Measurements from ENCODE around the gene TRIM15. TPM values are rescaled to one million over a fixed set of nuclear protein-coding genes. Genes with fewer than 3 reads are reported as not detected.

TRIM15 gene
- total and polyA plus RNA-seq, 2 donors (not counting 3 experiments of a cell fraction or from before 2014, with no cell fraction given): not detected

DNA sequence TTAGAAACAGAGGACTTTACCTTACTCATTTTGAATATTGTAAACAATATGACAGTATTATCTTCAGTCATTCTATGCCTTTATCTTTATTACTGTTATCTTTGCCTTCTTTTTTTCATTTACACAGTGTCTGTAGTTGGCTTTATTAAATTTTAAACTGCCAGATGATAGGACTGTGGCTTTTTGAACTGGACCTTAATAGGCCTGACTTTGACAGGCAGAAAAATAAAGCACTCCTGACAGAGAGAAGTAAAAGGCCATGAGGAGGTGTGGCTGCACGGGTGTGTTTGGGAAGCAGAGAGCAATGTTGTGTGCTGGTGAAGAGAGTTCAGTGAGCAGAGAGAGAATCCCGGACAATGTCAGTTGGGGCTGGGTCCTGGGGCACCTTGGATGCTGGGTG lies 19.6 kb upstream of the TRIM15 start:
- H3K4me3 ChIP-seq (replicated peaks in 1 of 3; ENCODE audit: insufficient read depth in 1 of 3, low read depth in 1 of 3, low read length in 3 of 3): no peak overlapping the region
- H3K36me3 ChIP-seq (ENCODE audit: control insufficient read depth in 2 of 2, extremely low read depth in 1 of 2, insufficient read depth in 2 of 2, low read length in 2 of 2): no peaks in the 10 kb centered on the region
- dilution Hi-C loops (cut with MboI; ENCODE audit: extremely low pct_ligation_motif_present, low sequenced_read_pairs) (no loop called here), intact Hi-C loops (cut with micrococcal nuclease) (no loop called here)
- H3K27ac ChIP-seq (ENCODE audit: insufficient read depth, low read depth, low read length): no peak overlapping the region
- H3K79me2 ChIP-seq (ENCODE audit: control insufficient read depth, insufficient read depth, low read length): no peaks in the 10 kb centered on the region
- no peak overlapping the region for H3K4me2 ChIP-seq (ENCODE audit: insufficient read depth, low read length)
- no peaks in the 10 kb centered on the region for H3K9me3 ChIP-seq (replicated peaks; ENCODE audit: control insufficient read depth, insufficient read depth, low read length)
- ChIA-PET CTCF (interaction anchor here (0.9 to 2.9 kb wide), 3 partner anchors 11 to 41 kb away, joined by 3 to 11 read pairs (median 6); no protein-coding TSS in a partner anchor), POLR2A (no interaction called here)
- H3K9ac ChIP-seq (replicated peaks; ENCODE audit: extremely low read depth, insufficient read depth, low read length): no peak overlapping the region
- no TSS peak for BruUV-seq (replicated peaks)
- H4K20me1 ChIP-seq (replicated peaks; ENCODE audit: control insufficient read depth, extremely low read depth, insufficient read depth, low read length): no peaks in the 10 kb centered on the region
- H3K4me1 ChIP-seq (ENCODE audit: control insufficient read depth, extremely low read depth, insufficient read depth, low read length): no peaks in the 10 kb centered on the region
- H3K9me1 ChIP-seq (replicated peaks; ENCODE audit: control insufficient read depth, extremely low read depth, insufficient read depth, low read length): no peaks in the 10 kb centered on the region
- TF ChIP-seq POLR2AphosphoS5 (IDR thresholded peaks at IDR 0.05; ENCODE audit: insufficient read depth, low read depth, low read length) (no peak), POLR2A (IDR thresholded peaks at IDR 0.05; ENCODE audit: low read depth, low read length) (no peak), GATA2 (IDR thresholded peaks at IDR 0.05; ENCODE audit: insufficient read depth, insufficient read length, low read depth, low read length) (no peak), MAX (IDR thresholded peaks at IDR 0.05; ENCODE audit: insufficient read depth, insufficient read length) (no peak), FOS (IDR thresholded peaks at IDR 0.05; ENCODE audit: borderline replicate concordance, insufficient read depth, low read length) (no peak), MYC (IDR thresholded peaks at IDR 0.05; ENCODE audit: low read depth, low read length) (no peak), JUN (IDR thresholded peaks at IDR 0.05; ENCODE audit: borderline replicate concordance, insufficient read depth, insufficient read length, low read depth) (no peak), EZH2 (IDR thresholded peaks at IDR 0.05; ENCODE audit: borderline replicate concordance, low read depth, low read length, severe bottlenecking) (no peak)
- TF ChIP-seq, protein P1, sequence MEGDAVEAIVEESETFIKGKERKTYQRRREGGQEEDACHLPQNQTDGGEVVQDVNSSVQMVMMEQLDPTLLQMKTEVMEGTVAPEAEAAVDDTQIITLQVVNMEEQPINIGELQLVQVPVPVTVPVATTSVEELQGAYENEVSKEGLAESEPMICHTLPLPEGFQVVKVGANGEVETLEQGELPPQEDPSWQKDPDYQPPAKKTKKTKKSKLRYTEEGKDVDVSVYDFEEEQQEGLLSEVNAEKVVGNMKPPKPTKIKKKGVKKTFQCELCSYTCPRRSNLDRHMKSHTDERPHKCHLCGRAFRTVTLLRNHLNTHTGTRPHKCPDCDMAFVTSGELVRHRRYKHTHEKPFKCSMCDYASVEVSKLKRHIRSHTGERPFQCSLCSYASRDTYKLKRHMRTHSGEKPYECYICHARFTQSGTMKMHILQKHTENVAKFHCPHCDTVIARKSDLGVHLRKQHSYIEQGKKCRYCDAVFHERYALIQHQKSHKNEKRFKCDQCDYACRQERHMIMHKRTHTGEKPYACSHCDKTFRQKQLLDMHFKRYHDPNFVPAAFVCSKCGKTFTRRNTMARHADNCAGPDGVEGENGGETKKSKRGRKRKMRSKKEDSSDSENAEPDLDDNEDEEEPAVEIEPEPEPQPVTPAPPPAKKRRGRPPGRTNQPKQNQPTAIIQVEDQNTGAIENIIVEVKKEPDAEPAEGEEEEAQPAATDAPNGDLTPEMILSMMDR (IDR thresholded peaks at IDR 0.05; ENCODE audit: extremely low read depth in 1 of 2, insufficient read depth in 1 of 2, low read depth in 1 of 2, low read length in 2 of 2): no peak
- DNase-seq (ENCODE audit: low read depth, low spot score) (no peak), FAIRE-seq (no peak)
- no peak overlapping the region for H2AFZ ChIP-seq (ENCODE audit: low read depth, low read length)
- H3K27me3 ChIP-seq (ENCODE audit: control insufficient read depth in 2 of 2, insufficient read depth in 2 of 2, low read length in 2 of 2): peaks cover 20 to 36% of the 10 kb centered on the region in 2 experiments

Measured in endothelial cell of umbilical vein (primary cell).